Fibroblast of skin of back (primary cell): ENCODE results near the gene LDLRAD4.
"Not testable (repeated sequence)": the region's sequence is repeated elsewhere in the genome, so short reads cannot be mapped to it uniquely, and the experiment has no call there.

Experiments
- DNase-seq: peaks from one replicate; pipeline ENCODE4 v3.0.0-alpha.2; 2013

The LDLRAD4 gene

DNA sequence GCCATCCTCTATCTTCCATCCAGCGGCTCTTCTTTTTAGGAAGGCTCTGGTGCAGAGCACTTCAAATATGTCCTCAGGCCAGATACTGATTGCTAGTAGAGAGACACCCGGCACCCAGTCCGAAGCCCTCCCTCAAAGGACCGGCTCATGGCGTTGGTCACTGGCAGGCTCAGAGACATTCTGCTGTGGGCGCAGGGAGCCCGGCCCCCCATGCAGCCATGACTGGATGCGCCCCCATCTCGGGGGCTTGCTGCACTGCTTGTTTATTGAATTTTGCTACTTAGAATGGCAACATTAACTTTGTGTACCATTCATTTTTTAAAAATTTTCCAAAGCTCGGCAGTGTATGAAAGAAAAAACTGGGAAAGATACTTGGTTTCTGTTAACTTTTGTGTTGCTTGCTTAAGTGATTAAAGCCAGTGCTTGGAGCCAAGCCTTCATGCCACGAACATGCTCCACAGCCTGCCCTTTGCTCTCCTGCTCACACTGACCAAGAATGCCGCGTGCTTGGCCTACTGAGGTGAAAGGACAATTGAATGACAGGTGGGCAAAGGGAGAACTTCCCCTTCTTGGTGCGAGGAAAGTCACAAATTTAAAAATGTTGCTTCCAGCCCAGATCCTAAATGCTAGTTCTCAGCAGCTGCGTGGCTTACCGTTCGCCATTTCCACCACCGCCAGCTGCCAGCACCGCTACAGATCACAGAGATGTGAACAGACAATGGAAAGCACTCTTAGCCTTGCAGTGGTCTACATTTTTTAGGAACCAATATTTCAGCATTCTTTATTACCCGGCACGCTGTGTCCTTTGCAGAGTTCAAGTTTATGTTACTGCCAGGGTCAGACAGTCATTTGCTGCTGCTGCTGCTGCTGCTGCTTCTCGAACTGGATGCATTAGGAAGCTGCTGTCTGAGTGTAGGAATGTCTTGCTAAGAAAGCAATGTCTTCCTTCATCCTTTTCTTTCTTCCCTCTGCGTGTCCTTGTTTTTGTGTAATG lies 431.1 kb downstream of the LDLRAD4 start:
- DNase-seq = no peak

DNA sequence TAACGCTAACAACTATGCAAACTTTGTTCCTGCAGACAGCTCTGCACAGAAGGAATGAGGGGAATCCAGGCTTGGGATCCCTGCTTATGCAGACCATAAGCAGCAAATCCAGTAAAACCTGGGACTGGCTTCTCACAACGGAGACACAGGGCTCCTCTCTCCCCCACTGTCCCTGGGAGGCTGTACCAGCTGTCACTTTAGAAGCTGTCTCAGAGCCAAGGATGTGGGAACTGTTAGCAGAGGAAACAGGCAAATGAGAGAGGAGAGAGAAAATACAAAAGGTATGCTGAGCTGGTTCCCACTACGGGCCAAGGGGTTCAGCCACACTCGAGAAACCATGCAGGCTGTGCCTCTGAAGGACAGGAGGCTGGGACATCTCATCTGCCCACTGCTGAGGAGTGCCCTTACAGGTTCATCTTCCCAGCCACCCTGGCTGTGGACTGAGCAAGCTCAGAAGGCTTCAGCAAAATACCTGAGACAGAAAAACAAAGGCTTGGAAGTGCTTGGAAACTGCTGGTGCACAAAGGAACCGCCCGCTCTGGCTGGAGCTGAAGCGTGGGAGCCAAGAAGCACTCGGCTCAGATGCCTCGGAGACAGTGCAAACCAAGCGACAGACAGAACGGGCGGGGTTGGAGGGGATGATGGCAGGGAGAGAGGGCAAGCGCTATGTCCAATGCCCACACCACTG lies 435.3 kb downstream of the LDLRAD4 start:
- peak; percentile 11 for DNase-seq

DNA sequence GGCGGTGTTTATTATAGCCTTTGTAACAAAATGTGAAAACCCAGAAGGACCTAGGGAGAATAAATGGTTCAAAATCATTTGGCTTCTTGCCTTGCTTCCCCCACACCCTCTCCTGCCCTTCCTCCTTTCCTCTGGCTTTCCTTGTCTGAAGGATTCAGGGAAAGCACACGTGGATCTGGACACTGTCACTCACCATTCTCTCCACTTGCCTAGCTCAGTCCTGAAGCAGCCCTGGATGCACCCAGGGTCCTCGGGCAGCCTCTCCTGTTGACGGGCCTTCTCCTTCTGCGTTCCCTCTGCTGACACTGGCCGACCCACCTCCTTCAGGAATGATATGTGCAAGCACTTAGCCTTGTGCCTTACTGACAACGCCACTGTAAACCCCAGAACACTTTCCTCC lies 439.4 kb downstream of the LDLRAD4 start:
- no peak for DNase-seq

DNA sequence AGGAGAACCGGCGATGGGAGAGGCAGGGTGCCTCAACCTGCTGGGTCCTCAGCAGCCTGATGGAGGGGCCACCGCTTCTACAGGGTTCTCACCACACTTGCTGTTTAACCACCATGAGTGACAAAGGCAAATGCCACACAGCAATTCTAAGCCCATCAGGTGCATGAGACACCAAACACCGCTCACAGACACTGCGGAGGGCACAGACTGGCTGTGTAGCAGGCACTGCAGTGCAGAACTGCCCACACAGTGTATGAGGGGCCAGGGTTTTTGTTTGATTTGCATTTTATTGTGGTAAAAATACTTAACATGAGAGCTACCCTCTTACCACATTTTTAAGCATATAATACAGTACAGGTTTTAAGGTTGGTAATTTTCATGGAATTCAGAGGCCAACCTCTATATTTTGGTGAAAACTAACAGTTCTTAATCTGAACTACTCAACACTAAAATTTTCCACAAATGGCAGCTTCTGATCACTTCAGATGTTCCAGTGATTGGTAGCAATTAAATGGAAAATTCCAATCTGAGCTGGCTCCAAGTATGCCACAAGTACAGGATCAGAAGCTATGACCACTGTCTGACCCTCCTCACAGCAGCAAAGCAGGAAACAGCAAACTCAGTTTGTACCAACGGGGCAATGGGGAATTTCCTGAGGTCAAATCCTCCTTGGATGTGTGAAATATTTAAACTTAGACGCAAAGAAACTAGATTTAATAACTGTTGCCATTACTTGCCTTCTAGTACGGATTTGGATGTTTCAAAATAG lies 440.1 kb downstream of the LDLRAD4 start:
- DNase-seq = no peak

DNA sequence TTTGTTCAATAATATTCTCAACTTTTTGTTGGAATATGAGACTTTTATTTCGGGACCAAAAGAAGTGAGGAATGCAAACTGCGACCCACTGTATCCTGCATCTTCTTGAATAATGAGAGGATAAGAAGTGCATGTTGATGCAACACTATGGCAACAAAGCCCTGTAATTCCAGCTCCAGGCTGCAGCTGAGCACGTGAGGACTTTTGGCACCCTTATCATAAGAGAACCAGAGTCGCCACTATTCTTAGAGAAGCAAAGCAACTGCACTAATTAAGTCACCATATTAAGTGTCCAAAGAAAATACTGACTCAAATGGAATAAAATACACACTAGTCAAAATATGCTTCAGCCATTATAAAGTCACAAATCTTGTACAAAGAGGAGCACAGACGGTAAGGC lies 441.9 kb downstream of the LDLRAD4 start:
- no peak for DNase-seq

DNA sequence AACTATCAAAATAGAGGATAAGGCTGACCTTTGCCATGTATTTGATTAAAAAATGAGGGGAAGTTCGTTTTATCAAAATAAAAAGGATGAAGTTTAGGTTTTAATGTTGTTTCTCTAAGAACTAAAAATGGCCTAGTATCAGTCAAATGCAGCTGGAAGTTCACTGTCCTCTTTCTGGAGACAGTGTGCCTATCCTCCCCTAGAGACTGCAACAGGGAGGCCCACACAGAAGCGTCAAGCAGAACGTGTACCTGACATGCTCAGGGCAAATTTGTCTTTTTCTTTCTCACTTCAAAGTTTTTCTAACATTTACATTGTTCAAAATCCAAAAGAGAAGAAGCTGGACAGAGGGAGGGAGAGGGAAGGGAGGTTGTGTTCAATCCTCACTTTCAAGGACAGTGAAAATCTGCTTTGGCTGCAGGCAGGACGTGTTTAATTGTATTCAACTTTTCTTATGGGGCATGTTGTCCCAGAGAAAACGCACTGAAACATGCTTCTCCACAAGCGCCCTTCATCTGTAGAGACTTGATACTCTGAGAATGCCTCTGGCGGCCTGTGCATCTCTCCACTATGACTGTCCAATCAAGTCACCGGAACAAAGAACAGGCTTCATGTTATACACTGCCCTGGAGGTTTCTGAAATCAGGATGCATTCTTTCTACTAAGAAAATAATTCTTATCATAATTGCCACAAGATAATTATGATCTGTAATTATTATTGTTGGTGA lies 442.7 kb downstream of the LDLRAD4 start:
- no peak for DNase-seq

DNA sequence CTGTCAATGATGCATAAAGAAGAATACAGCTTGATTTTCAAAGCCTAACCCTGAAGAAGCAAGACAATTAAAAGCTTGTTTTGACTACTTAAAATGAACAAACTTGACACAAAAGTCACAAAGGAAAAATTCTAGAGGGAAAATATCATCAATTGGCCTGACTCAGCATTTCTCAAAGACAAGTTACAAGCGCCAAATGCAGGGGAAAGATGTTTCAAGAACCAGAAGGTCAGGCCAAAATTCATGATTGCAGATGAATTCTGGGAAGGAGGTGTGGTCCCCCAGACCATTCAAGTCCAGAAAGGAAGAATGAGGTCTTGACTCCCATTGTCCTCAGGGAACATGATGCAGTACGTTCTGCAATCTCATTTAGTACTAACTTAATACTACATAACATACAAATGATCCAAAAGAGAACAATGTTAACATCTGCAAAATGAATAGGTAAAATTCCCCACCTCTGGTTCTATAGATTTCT lies 443.3 kb downstream of the LDLRAD4 start:
- DNase-seq = no peak

DNA sequence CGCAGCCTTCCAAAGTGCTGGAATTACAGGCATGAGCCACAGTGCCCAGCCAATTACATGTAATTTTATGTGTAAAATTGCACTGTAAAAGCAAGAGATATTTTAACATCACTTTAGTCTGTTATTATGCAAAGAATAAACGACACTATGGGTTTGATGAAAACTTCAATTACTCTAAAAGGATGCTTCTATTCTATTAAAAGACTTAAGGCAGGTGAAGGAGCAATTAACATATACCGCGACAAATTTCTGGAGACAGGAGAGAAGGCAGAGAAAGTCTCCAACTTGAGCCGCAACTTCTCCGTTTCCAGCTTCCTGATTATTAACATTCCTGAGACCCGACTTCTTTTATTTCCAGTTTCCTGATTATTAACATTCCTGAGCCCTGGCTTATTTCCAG lies 454.1 kb downstream of the LDLRAD4 start:
- no peak for DNase-seq

DNA sequence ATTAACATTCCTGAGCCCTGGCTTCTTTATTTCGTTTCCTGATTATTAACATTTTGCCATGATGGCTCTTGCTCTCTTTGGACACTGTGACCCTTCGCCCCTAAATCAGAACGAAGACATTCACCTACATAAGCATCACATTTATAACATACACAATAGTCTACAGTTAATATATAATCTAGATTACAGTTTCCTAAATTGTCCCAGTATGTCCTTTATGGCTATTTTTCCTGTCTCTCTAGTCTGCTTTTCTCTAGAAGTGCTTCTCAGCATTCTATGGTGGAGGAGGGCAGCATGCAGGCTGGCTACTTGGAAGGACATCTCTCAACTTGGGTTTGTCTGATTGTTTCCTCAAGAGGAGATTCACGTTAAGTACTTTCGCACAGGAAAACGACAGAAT lies 457.9 kb downstream of the LDLRAD4 start:
- DNase-seq = no peak

DNA sequence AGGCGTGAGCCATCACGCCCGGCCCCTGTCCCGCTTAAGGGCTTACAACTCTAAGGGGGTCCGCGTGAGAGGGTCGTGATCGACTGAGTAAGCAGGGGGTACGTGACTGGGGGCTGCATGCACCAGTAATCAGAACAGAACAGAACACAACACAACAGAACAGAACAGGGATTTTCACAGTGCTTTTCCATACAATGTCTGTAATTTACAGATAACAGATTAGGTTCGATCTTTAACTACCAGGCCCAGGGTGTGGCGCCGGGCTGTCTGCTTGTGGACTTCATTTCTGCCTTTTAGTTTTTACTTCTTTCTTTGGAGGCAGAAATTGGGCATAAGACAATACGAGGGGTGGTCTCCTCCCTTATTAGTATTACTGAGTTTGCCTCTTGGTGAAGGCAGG lies 458.8 kb downstream of the LDLRAD4 start:
- not testable (repeated sequence) for DNase-seq

DNA sequence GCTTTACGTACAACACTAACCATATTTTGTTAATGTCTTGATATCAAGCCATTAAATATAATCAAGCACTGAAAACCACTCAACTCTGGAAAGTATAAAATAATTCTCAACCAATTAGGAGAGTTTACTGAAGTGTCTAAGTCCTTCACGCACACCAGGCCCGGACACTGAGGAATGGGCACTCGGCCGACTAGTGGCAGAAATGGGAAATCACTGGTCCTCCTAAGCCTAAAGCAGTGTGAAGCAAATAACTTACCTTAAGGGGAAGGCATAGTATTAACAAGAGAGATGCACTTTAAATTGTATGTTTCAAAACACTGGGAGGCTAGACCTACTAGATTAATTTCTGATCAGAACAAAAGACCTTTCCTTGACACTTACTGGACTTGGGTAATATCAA lies 462.1 kb downstream of the LDLRAD4 start:
- no peak for DNase-seq

DNA sequence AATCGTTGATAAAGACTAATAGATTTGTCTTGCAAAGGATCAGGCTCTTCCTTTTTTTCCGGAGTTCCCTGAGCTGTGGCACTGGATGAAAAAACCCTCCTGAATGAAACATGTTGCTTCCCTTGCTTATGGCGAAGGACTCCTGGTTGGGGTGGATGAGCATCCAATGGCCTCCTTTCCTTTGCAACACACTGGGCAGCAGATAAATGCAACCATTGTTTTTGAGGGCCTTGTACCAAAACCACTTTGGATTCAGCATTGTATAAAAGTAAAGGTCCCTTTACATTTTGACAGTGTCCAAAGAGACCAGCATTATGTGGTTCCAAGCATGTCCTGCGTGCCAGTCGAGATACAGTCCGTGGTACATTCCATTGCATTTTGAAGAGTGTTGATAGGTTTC lies 463.1 kb downstream of the LDLRAD4 start:
- no peak for DNase-seq

DNA sequence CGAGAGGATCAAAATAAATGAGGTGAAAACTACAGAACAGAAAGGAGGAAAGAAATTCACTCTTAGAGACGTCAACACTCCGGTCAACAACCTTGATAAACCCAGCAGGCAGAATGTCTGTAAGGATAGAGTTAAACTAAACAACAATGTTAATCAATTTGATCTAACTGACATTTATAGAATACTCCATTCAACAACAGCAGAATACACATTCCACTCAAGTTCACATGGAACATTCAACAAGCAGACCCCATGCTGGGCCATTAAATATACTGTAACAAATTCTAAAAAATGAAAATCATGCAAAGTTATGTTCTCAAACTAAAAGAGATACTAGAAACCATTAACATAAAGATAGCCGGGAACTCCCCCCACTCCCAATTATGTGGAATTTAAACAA lies 466.0 kb downstream of the LDLRAD4 start:
- no peak for DNase-seq

DNA sequence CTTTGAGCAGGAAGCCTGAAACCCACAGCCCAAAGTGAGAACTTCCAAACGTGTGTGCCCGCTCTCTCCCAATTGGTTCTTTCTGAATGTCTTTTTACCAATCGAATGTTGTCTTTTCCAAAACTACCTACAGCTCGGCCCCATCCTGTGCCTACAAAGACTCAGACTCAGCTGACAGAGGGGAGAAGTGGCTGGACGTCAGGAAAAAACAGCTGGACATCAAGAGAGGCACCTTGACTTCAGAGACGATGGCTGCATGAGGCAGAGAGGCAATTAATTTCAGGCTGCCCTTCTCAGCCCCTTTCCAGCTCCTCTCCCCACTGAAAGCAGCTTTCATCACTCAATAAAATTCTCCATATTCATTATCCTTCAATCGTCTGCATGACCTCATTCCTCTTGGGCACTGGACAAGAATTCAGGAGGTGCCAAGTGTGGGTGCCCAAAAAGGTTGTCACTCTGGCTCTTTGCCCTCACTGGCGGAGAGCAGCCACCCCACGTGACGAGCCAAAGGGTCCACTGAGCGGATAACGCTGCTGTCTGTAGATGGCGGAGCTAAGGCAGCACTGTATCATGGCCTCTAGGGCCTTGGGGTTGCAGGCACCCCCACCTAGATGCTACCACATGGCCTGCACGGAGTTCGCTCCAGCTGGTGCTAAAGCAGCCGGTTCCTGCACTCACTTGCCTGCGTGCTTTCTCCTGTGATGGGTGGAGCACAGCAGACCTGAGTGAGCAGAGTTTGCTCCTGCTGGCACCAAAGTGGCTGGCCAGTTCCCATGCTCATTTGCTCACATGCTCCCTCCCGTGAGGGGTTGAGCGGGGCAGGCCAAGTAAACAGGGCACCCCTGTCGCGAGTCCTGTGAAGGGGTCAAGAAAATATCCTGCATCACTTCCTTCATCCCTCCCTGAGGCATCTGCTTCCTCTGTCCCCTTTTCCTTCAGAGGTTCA lies 469.9 kb downstream of the LDLRAD4 start:
- DNase-seq = no peak

DNA sequence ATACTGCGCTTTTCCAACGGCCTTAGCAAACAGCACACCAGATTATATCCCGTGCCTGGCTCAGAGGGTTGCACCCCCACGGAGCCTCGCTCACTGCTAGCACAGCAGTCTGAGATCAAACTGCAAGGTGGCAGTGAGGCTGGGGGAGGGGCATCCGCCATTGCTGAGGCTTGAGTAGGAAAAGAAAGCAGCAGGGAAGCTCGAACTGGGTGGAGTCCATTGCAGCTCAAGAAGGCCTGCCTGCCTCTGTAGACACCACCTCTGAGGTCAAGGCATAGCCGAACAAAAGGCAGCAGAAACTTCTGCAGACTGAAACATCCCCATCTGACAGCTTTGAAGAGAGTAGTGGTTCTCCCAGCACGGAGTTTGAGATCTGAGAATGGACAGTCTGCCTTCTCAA lies 471.5 kb downstream of the LDLRAD4 start:
- not testable (repeated sequence) for DNase-seq

DNA sequence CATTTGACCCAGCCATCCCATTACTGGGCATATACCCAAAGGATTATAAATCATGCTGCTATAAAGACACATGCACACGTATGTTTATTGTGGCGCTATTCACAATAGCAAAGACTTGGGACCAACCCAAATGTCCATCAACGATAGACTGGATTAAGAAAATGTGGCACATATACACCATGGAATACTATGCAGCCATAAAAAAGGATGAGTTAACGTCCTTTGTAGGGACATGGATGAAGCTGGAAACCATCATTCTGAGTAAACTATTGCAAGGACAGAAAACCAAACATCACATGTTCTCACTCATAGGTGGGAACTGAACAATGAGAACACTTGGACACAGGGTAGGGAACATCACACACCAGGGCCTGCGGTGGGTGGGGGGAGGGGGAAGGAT lies 476.8 kb downstream of the LDLRAD4 start:
- not testable (repeated sequence) for DNase-seq

DNA sequence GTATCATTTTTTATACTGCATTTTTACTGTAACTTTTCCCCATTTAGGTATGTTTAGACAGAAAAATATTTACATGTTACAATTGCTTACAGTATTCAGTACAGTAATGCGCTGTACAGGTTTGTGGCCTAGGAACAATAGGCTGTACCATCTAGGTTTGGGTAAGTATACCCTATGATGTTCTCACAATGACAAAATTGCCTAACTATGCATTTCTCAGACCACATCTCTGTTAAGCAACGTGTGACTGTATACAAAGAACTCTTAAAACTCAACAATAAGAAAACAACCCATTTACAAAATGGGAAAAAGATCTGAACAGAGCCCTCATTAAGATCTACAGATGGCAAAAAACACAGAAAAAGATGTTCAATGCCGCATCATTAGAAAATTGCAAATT lies 478.4 kb downstream of the LDLRAD4 start:
- DNase-seq = no peak

DNA sequence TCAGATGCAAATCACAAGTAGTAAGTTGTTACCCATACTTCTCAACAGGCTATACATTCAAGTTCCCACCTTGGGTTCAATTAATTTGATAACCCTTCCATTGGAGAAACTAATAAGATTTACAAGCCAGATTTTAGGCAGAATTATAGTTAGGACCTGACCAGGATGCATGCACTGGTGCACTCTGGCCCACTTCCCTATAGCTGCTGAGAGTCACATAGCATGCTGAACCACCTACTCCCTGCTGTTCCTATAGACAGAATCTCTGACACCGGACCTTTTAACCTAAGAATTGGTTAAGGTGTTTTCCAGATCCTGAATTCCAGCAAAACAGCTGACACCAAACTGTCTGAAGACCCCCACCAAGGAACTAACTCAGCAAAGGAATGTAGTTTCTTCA lies 481.6 kb downstream of the LDLRAD4 start:
- DNase-seq = no peak
